ENCODE data around the gene EID3.

DNA sequence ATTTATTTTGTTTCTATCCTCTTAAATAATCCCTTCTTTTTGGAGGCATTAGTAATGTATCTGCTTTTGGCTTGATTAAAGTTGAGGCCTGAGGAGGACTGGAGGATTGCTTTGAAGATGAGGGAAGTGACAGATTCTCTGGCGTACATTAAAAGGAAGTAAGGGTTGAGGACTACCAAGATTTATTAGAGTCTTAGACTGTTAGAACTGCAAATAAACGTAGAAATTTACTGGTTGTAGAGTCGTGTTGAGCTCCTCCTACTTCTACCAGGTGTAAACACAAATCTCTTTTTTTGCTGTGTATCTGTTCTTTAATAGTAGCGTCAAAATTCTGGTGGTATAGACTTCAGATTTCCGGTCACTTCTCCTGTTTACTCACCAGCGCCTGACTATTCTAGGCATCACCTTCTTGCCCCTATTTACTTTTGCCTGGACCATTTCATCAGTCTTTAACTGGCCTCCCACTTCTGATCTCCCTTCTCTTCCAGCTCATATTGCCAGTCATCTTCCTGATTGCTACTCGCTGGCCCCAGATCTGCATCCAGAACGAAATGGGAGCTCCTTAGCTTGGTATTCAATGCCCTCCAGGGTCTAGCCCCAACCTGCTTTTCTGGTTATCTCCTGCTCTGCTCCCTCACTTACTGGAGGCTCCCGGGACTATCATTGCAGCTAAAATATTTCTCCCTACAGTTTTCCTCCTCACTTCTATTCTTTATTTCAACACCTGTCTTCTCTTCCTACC, 8.4 kb upstream of the EID3 start:
- no peak for TF ChIP-seq CTCF (IDR thresholded peaks at IDR 0.05; ENCODE audit: low read depth, low read length)
- no peak for TF ChIP-seq EZH2phosphoT487 (IDR thresholded peaks at IDR 0.05; ENCODE audit: low read depth)
